Activated CD8-positive, alpha-beta memory T cell treated with anti-CD3 and anti-CD28 coated beads for 1 hour (primary cell): ENCODE measurements around the gene SDF4.
A peak's percentile ranks its signal among the peaks of the same experiment; 100 is the strongest.
"Not testable (repeated sequence)": the region's sequence is repeated elsewhere in the genome, so short reads cannot be mapped to it uniquely, and the experiment has no call there.

Experiments used
- DNase-seq, 2 donors: peaks; one replicate each; pipeline ENCODE4 v3.0.0-alpha.2; 2020; ENCODE audit warnings: low read depth in 1 of 2; ENCODE audit errors: extremely low read depth in 1 of 2

SDF4 gene

DNA sequence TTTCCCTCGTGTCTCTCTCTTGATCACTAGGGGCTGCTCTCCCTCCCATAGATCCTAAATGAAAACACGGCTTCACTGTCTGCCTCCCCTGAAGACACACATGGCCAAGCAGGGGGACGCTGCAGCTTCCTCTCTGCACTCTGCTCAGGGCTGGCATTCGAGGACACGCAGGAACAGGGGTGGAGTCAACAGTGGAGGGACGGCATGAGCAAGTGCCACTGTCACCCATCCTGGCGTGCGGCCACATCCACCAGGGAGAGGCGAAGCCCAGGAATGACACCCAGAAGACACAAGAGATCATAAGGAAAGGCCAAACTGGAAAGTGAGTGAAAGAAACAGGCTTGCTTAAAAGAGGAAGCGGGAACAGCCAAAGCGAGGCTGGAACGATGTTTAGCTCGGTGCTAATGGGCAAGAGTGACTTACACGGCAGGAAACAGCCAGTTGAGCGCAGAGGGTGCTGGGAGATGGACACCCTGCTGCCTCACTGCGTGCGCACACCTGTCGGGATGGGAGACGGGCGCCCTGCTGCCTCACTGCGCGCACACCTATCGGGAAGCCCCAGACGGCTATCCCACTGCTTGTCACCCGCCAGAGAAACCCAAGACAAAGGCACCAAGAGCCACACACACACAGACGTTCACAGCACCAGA, 28.3 kb upstream of the SDF4 start:
- DNase-seq: no peak

- DNase-seq: no peak
Observed at GRCh38 chr1:1259540-1259939, 27.7 kb upstream of the SDF4 start.

- no peak for DNase-seq
Observed at GRCh38 chr1:1259119-1259488, 27.3 kb upstream of the SDF4 start.

DNA sequence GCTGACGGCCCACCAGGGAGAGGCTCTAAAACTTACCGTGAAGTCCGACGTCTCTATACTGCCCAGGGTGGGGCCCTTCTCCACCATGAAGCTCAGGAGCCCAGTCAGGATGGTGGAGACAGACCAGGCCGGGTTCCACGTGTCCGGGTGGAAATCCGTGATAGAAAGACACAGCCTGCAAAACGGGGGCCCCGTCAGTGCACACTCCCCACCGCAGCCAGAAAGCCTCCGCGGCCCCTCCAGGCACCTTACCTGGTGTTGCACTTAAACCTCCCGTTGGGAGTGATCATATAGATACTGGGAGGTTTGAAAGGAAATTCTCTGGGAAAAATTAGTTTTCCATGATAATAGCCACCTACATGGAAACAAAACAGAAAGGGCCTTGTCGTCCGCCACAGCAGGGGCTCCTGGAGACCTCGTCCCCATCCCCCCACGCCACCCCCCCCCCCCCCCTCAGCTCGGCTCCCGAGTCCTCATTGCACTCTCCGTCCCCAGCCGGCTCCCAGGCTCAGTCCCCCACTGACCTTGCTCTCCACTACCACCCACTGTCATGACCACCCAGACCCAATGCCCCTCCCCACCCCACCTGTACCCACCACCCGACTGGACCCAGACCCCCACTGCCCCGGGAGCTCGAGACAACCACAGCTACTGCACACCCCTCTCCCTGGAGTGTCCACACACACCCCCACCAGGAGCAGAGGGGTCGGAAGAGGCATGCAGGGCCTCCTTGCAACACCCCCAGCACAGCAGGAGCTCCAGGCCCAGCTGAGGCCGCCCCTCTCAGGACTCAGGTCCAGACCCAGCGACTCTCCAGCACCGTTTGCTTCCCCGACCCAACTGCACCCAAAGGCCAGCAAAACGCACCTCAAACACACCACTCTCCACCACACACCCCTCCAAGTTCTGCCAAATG, 25.4 kb upstream of the SDF4 start:
- no peak for DNase-seq

DNA sequence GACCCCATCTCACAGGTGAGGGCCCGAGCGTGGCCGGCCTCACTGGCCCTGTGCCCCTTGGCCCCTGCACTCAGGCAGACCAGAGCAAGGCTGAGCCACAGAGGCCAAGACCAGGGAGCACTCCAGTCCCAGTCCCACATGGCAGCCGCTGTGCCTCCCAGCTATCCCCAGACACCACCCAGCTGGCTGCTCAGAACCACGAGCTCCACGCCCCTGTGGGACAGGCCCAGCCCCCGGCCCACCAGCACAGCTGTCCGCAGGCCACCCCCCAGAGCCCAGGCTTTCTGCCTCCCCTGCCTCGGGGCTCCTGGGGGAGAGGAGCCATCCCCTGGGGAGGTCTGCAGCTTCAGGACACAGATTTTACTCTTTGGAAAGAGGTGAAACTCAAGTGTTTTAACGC, 23.8 kb upstream of the SDF4 start:
- no peak for DNase-seq

GRCh38 chr1:1255078-1255477, 23.3 kb upstream of the SDF4 start:
- no peak for DNase-seq

GRCh38 chr1:1254667-1254998, 22.8 kb upstream of the SDF4 start:
- no peak for DNase-seq

GRCh38 chr1:1253972-1254666, 22.3 kb upstream of the SDF4 start:
- no peak for DNase-seq

- no peak for DNase-seq
Observed at GRCh38 chr1:1253314-1253713, 21.5 kb upstream of the SDF4 start.

GRCh38 chr1:1250786-1251284, 19.0 kb upstream of the SDF4 start:
- peak; percentile 33 to 57 for DNase-seq

GRCh38 chr1:1248009-1248913, 16.5 kb upstream of the SDF4 start:
- not testable (repeated sequence) for DNase-seq

DNA sequence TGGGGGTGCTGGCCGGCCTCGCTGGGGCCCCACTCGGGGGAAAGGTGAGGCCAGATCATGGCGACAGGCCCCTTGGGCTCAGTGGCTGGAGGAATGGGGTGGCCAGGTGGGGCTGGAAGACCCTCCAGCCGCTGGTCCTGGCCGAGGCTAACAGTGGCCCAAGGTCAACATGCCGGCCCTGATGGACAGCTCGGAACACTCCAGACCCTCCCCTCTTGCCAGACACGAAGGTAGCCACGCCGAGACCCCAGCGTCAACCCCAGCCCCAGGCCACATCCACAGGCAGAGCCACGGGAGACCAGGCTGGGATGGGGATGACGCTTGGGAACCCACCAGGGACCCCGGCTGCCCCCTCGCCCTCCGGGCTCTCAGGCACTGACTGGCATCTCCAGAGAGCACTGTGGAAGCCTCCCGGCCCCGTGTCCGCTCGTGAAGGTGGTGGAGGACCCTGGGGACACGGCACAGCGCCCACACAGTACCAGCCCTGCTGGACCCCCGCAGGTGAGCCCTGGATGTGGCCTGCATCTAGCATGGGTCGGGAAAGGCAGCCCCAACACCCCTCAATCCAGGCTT, 15.6 kb upstream of the SDF4 start:
- DNase-seq: no peak

- no peak for DNase-seq
Observed at GRCh38 chr1:1246577-1247340, 15.0 kb upstream of the SDF4 start, which contains the start of gene C1QTNF12. TSS of gene C1QTNF12 (minus strand) at chr1:1246722. CDS start at chr1:1246690, 32 bp downstream.

- no peak for DNase-seq
Observed at GRCh38 chr1:1245817-1246576, 14.2 kb upstream of the SDF4 start.

DNA sequence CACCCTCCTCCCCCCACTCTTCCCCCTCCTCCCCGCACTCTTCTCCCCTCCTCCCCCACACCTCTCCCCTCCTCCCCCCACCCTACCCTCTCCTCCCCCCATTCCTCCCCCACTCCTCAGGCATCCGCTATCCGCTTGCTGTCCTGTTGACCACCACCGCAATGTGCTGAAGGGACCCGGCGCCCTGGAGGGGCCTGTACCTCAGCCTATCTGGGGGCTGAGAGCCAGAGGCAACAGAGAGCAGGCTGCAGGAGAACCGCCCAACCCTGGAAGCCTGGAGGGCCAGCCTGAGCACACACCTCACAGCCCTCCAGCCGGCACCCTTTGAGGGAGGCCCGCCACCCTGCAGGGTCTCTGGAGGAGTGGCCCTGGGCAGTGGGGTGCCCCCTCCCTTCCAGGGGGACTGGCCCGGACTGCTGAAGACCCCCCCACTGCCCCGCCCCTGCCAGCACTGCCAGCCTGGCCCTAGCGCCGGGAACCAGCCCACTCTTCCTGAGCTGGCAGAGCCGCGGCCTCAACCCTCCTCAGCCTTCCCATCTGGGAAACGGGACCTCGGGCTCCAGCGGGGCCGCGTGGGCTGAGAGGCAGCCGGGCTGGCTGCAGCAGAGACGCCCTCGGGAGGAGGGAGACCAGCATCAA, 13.5 kb upstream of the SDF4 start:
- no peak for DNase-seq

DNA sequence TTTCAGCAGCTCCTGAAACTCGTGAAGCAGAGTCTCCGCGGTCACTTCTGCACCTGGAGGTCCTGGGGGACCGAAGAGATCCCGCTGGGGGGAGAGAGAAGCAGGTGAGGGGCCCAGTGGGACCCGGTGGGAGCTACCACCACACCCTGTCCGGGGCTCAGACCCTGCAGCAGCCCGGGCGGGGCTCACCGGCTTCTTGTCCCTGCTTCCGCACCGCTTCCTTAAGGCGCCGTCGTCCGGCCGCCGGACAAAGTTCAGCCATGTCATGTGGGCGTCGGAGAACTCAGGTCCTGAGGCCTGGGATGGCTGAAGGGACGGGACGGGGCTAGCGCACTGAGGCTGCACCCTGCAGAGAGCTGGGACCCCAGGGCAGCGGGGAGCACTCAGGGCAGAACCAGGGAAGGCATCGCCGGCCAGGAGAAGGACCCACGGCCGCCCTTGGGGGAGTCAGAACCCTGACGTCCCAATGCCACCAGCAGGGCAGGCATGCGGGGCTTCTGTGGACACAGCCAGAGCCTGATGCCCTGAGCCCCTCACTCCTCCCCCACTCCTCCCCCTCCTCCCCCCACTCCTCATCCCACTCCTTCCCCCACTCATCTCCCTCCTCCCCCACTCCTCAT, 12.5 kb upstream of the SDF4 start:
- DNase-seq: no peak

- no peak for DNase-seq
Observed at GRCh38 chr1:1243807-1244191, 12.0 kb upstream of the SDF4 start.

DNA sequence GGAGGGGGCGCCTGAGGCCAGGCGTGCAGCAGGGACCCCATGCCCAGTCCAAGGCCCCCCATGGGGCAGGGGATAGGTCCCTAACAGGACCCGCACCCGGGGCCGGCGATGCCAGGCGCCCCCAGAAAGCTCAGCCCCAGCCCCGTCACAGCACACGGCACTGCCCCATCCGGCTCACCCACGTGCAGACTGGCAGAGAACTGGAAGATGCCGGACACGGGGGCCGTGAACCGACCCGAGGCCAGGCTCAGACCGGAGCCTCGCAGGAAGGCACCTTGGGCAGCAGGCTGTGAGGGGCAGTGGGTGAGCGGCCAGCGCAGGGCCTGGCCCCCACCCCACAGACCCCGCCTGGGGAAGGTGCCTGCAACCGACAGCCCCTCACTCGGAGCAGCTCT, 11.5 kb upstream of the SDF4 start:
- DNase-seq: no peak
